K562 (cell line): ENCODE results near the gene RUSC1. TPM values are rescaled to one million over a fixed set of nuclear protein-coding genes. Genes with fewer than 3 reads are reported as not detected.
A peak's percentile ranks its signal among the peaks of the same experiment; 100 is the strongest.

Experiments used
- ATF7 ChIP-seq: fragments of 450-650 bp; IDR thresholded peaks from 2 replicates; pipeline ENCODE4 v1.7.1; 2014; ENCODE audit warnings: mild to moderate bottlenecking, moderate library complexity
- CREM ChIP-seq: IDR thresholded peaks from 2 replicates; pipeline ENCODE4 v1.6.1; 2014; ENCODE audit warnings: antibody characterized with exemption, low read depth
- EGR1 ChIP-seq: fragments of 450-650 bp; conservative IDR thresholded peaks from 2 replicates; pipeline ENCODE4 v1.6.1; 2017; ENCODE audit warnings: mild to moderate bottlenecking
- MAFK ChIP-seq: IDR thresholded peaks from 2 replicates; pipeline ENCODE4 v1.6.1; 2011; ENCODE audit warnings: low read length, improper control_type of control experiment
- MYNN ChIP-seq, 2 experiments: sonication (generic); formaldehyde crosslinking in 1 of 2; IDR thresholded peaks; 2 replicates each; pipeline versions ENCODE4 v1.5.0 to v1.6.1; 2016 to 2020; ENCODE audit warnings: antibody characterized with exemption in 1 of 2, missing genetic modification reagents in 1 of 2
- NCOA1 ChIP-seq: fragments of 450-650 bp; IDR thresholded peaks from 2 replicates; pipeline ENCODE4 v1.6.1; 2016; ENCODE audit warnings: low read depth
- PKNOX1 ChIP-seq: fragments of 450-650 bp; IDR thresholded peaks from 2 replicates; pipeline ENCODE4 v1.6.1; 2016
- RBM22 ChIP-seq: fragments of 200-400 bp; formaldehyde crosslinking; IDR thresholded peaks from 2 replicates; pipeline ENCODE4 v1.6.1; 2018; ENCODE audit warnings: low read length, low read depth; ENCODE audit not compliant: poor library complexity, severe bottlenecking
- RBM25 ChIP-seq: fragments of 200-400 bp; formaldehyde crosslinking; IDR thresholded peaks from 2 replicates; pipeline ENCODE4 v1.6.1; 2018; ENCODE audit warnings: low read length, low read depth, moderate library complexity; ENCODE audit not compliant: severe bottlenecking
- RHOXF2B ChIP-seq: fragments of 250-450 bp; sonication (Bioruptor Pico); conservative IDR thresholded peaks from 2 replicates; pipeline ENCODE4 v1.5.1; 2021
- SIRT6 ChIP-seq: IDR thresholded peaks from one replicate; pipeline ENCODE4 v1.6.1; 2012; ENCODE audit warnings: low read depth, mild to moderate bottlenecking, control low read depth, inconsistent platforms, low read length, moderate library complexity
- STAG1 ChIP-seq: sonication (generic); formaldehyde crosslinking; IDR thresholded peaks from 2 replicates; pipeline ENCODE4 v1.5.0; 2020; ENCODE audit warnings: missing genetic modification reagents, borderline replicate concordance
- STAT5A ChIP-seq: IDR thresholded peaks from 2 replicates; pipeline ENCODE4 v1.6.1; 2012; ENCODE audit warnings: low read length, inconsistent platforms, borderline replicate concordance
- ZFPM2 ChIP-seq: fragments of 250-450 bp; sonication (Bioruptor Pico); IDR thresholded peaks from 2 replicates; pipeline ENCODE4 v1.5.1; 2022; ENCODE audit warnings: mild to moderate bottlenecking
- polyA plus RNA-seq, 8 experiments: library from polyadenylated mRNA; depleted of rRNA in 4 of 8; stranded (reverse) in 5 of 8; unstranded in 3 of 8; fragments of >200 nt; fragmentation: Nextera tagmentation in 2 of 8; fragmentation: Illumina TruSeq in 1 of 8; extraction: Ambion mirVana in 2 of 8; extraction: Trizol in 1 of 8; gene quantifications; 2 replicates each; pipeline versions ENCODE4 v1.2.1 to v1.2.3, GENCODE V29; 2011 to 2014; ENCODE audit warnings: inconsistent platforms in 1 of 8, missing spikeins in 1 of 8
- total RNA-seq, 7 experiments: library from RNA; depleted of rRNA in 6 of 7; stranded (reverse); fragments of >200 nt in 6 of 7; fragmentation: Illumina TruSeq in 2 of 7; extraction: Trizol in 2 of 7; gene quantifications; 2 replicates each; pipeline versions ENCODE4 v1.2.1 to v1.2.3, GENCODE V29; 2011 to 2021; ENCODE audit warnings: low replicate concordance in 1 of 7
- TF ChIP-seq, protein P1 (sequence below), 2 experiments: fragments of 450-650 bp in 1 of 2; sonication (generic) in 1 of 2; formaldehyde crosslinking in 1 of 2; IDR thresholded peaks; 2 replicates each; pipeline versions ENCODE4 v1.7.1 to v1.9.0; 2016 to 2022; ENCODE audit warnings: inconsistent platforms in 1 of 2, mild to moderate bottlenecking in 1 of 2, missing genetic modification reagents in 1 of 2
- TF ChIP-seq, protein P2 (sequence below): sonication (generic); formaldehyde crosslinking; IDR thresholded peaks from 2 replicates; pipeline ENCODE4 v1.8.0; 2022; ENCODE audit warnings: mild to moderate bottlenecking, low read depth, missing genetic modification reagents

RUSC1 gene
- total and polyA plus RNA-seq, 9 of the 15 experiments (the other 6 are each of a cell fraction or from before 2014, with no cell fraction given): 5.7 to 68.3 (median 33.6) TPM

DNA sequence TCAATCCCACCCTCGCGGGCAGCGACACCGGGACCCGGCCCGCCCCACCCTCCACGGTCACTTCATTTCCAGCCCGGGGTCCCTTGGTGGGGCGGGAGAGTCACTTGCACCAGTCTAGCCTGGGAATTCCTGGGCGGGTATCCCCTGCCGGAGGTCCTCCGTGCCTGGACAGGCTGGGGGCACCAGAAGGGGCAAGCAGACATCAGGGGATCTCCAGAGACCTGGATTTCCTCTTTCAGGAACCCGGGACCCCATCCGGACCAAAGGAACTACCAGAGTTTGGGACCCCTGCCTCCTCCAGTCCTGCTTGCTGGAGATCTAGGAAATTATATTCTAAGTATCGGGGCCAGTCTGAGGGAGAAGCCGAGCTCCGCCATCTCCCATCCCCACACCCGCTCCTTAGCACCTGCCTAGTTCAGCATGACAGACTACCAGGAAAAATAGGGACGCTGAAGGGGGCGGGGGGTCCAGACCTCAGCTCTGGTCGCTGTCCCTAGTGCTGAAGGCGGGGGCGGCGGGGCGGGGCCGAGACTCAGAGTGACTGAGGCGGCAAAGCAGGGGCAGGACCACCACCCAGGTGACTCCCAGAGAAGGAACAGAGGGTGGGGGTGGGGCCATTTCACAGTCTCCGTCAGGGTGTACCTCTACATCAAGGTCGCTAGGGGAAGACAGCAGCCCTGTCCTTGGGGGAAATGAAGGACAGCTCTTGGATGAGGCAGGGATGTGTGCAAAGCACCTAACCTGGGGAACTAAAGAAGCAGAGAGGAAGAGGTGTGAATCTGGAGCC lies 42.6 kb upstream of the RUSC1 start (continued):
- TF ChIP-seq STAG1 (CRISPR knock-in tag) (peak; percentile 5; the same call in 1 of the 2 replicates), MAFK (no peak), RBM25 (no peak), SIRT6 (no peak), STAT5A (no peak), CREM (peak; percentile 34; the same call in 1 of the 2 replicates), ATF7 (no peak), EGR1 (peak; percentile 97), MYNN (IDR thresholded peaks at IDR 0.05) (no peak), MYNN (CRISPR knock-in tag; IDR thresholded peaks at IDR 0.05) (no peak), NCOA1 (peak; percentile 55; the same call in 1 of the 2 replicates), RHOXF2B (CRISPR knock-in tag) (no peak), RBM22 (no peak), PKNOX1 (peak; percentile 41; the same call in 1 of the 2 replicates), ZFPM2 (CRISPR knock-in tag) (no peak)
- TF ChIP-seq, protein P1, sequence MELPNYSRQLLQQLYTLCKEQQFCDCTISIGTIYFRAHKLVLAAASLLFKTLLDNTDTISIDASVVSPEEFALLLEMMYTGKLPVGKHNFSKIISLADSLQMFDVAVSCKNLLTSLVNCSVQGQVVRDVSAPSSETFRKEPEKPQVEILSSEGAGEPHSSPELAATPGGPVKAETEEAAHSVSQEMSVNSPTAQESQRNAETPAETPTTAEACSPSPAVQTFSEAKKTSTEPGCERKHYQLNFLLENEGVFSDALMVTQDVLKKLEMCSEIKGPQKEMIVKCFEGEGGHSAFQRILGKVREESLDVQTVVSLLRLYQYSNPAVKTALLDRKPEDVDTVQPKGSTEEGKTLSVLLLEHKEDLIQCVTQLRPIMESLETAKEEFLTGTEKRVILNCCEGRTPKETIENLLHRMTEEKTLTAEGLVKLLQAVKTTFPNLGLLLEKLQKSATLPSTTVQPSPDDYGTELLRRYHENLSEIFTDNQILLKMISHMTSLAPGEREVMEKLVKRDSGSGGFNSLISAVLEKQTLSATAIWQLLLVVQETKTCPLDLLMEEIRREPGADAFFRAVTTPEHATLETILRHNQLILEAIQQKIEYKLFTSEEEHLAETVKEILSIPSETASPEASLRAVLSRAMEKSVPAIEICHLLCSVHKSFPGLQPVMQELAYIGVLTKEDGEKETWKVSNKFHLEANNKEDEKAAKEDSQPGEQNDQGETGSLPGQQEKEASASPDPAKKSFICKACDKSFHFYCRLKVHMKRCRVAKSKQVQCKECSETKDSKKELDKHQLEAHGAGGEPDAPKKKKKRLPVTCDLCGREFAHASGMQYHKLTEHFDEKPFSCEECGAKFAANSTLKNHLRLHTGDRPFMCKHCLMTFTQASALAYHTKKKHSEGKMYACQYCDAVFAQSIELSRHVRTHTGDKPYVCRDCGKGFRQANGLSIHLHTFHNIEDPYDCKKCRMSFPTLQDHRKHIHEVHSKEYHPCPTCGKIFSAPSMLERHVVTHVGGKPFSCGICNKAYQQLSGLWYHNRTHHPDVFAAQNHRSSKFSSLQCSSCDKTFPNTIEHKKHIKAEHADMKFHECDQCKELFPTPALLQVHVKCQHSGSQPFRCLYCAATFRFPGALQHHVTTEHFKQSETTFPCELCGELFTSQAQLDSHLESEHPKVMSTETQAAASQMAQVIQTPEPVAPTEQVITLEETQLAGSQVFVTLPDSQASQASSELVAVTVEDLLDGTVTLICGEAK (IDR thresholded peaks at IDR 0.05): no peak
- TF ChIP-seq, protein P1 (CRISPR knock-in tag; IDR thresholded peaks at IDR 0.05): no peak
- TF ChIP-seq, protein P2, sequence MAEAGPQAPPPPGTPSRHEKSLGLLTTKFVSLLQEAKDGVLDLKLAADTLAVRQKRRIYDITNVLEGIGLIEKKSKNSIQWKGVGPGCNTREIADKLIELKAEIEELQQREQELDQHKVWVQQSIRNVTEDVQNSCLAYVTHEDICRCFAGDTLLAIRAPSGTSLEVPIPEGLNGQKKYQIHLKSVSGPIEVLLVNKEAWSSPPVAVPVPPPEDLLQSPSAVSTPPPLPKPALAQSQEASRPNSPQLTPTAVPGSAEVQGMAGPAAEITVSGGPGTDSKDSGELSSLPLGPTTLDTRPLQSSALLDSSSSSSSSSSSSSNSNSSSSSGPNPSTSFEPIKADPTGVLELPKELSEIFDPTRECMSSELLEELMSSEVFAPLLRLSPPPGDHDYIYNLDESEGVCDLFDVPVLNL (CRISPR knock-in tag): peak; percentile 55; the same call in 1 of the 2 replicates
